SK-N-SH (cell line): ENCODE results near the gene CCRL2. TPM values are rescaled to one million over a fixed set of nuclear protein-coding genes. Genes with fewer than 3 reads are reported as not detected.
"Not testable (repeated sequence)": the region's sequence is repeated elsewhere in the genome, so short reads cannot be mapped to it uniquely, and the experiment has no call there.

Experiments used
- CTCF ChIA-PET: fragments of 300-600, 350-600 bp; formaldehyde crosslinking; extraction: SDS; loops from one replicate; lab custom pipeline; 2021; lab: Yijun Ruan, JAX
- POLR2A ChIA-PET: fragments of 350-600 bp; sonication (Branson Sonifier 250); formaldehyde crosslinking; extraction: SDS; loops from one replicate; lab custom pipeline; 2020; ENCODE audit warnings: antibody characterized with exemption, inconsistent platforms; lab: Yijun Ruan, JAX
- DNase-seq: peaks from one replicate; pipeline ENCODE4 v3.0.0; 2012
- H2AFZ ChIP-seq: fragments of 200-600 bp; sonication (generic); 2 replicates; pipeline ENCODE4 v1.8.1; 2016; ENCODE audit warnings: antibody characterized with exemption, mild to moderate bottlenecking, low read depth
- H3F3A ChIP-seq: fragments of 200-600 bp; sonication (generic); replicated peaks from 2 replicates; pipeline ENCODE3; 2016; ENCODE audit warnings: antibody characterized with exemption, mild to moderate bottlenecking; ENCODE audit not compliant: insufficient read depth
- H3K27ac ChIP-seq, 2 experiments: fragments of 200-500 bp in 1 of 2; fragments of 200-600 bp in 1 of 2; sonication (Bioruptor generic) in 1 of 2; sonication (generic), shearing (Covaris generic) in 1 of 2; 2 replicates each; pipeline versions ENCODE4 v1.5.1 to v1.6.1; 2014 to 2016; ENCODE audit warnings: low read depth in 2 of 2, inconsistent platforms in 1 of 2, low read length in 1 of 2, mild to moderate bottlenecking in 1 of 2, mixed read lengths in 1 of 2
- H3K27me3 ChIP-seq: fragments of 200-600 bp; sonication (generic), shearing (Covaris generic); 2 replicates; pipeline ENCODE4 v1.6.1; 2016; ENCODE audit warnings: mixed run types; ENCODE audit not compliant: insufficient read depth
- H3K36me3 ChIP-seq, 2 experiments: fragments of 200-500 bp in 1 of 2; fragments of 200-600 bp in 1 of 2; sonication (Bioruptor generic) in 1 of 2; sonication (generic) in 1 of 2; replicated peaks in 1 of 2; 2 replicates each; pipeline versions ENCODE3 to v1.5.1; 2014 to 2016; ENCODE audit warnings: low read length in 1 of 2, mild to moderate bottlenecking in 1 of 2; ENCODE audit not compliant: insufficient read depth in 2 of 2, control insufficient read depth in 1 of 2
- H3K4me1 ChIP-seq, 2 experiments: fragments of 200-500 bp in 1 of 2; fragments of 200-600 bp in 1 of 2; sonication (Bioruptor generic) in 1 of 2; sonication (generic), shearing (Covaris generic) in 1 of 2; 2 replicates each; pipeline versions ENCODE4 v1.5.1 to v1.6.1; 2014 to 2016; ENCODE audit warnings: low read depth in 1 of 2, low read length in 1 of 2, mixed run types in 1 of 2; ENCODE audit not compliant: insufficient read depth in 2 of 2, control insufficient read depth in 1 of 2
- H3K4me2 ChIP-seq: fragments of 200-600 bp; sonication (generic), shearing (Covaris generic); 2 replicates; pipeline ENCODE4 v1.6.1; 2017; ENCODE audit warnings: mixed run types
- H3K4me3 ChIP-seq, 2 experiments: fragments of 200-500 bp in 1 of 2; fragments of 200-600 bp in 1 of 2; sonication (Bioruptor generic) in 1 of 2; sonication (generic), shearing (Covaris generic) in 1 of 2; 2 replicates each; pipeline versions ENCODE4 v1.5.1 to v1.8.1; 2014 to 2016; ENCODE audit warnings: low read depth in 2 of 2, inconsistent platforms in 1 of 2, low read length in 1 of 2, mild to moderate bottlenecking in 1 of 2, mixed read lengths in 1 of 2, moderate library complexity in 1 of 2
- H3K79me2 ChIP-seq: fragments of 200-600 bp; sonication (generic); 2 replicates; pipeline ENCODE4 v1.8.1; 2017; ENCODE audit warnings: mild to moderate bottlenecking; ENCODE audit not compliant: insufficient read depth
- H3K9ac ChIP-seq: fragments of 200-600 bp; sonication (generic); 2 replicates; pipeline ENCODE4 v1.6.1; 2017; ENCODE audit warnings: mixed run types
- H3K9me2 ChIP-seq: fragments of 200-600 bp; sonication (generic); 2 replicates; pipeline ENCODE4 v1.6.1; 2017; ENCODE audit warnings: mixed run types
- H3K9me3 ChIP-seq: fragments of 200-600 bp; sonication (generic); 2 replicates; pipeline ENCODE4 v1.6.1; 2017; ENCODE audit warnings: mixed run types, mild to moderate bottlenecking, moderate library complexity
- H4K20me1 ChIP-seq: fragments of 200-600 bp; sonication (generic); 2 replicates; pipeline ENCODE4 v1.6.1; 2017; ENCODE audit warnings: mild to moderate bottlenecking, mixed run types; ENCODE audit not compliant: insufficient read depth
- JUND ChIP-seq: IDR thresholded peaks from 2 replicates; pipeline ENCODE4 v1.4.0; 2012
- RCOR1 ChIP-seq: fragments of 150-350 bp; IDR thresholded peaks from 2 replicates; pipeline ENCODE4 v1.6.1; 2017; ENCODE audit warnings: antibody characterized with exemption, low read length
- WGBS: methylation state at CpG from one replicate; pipeline ENCODE4 v1.1.6; 2017; ENCODE audit warnings: low lambda C conversion rate; 5-methylcytosine and 5-hydroxymethylcytosine counted together
- polyA plus RNA-seq, 3 experiments: library from polyadenylated mRNA; depleted of rRNA; stranded (reverse); fragments of >200 nt; gene quantifications; 2 replicates each; pipeline ENCODE4 v1.2.3, GENCODE V29; 2012
- TF ChIP-seq, protein P1 (sequence below): IDR thresholded peaks from 2 replicates; pipeline ENCODE4; 2012

Gene CCRL2
- polyA plus RNA-seq, 1 of the 3 experiments (the other 2 are of a cell fraction): not detected

DNA sequence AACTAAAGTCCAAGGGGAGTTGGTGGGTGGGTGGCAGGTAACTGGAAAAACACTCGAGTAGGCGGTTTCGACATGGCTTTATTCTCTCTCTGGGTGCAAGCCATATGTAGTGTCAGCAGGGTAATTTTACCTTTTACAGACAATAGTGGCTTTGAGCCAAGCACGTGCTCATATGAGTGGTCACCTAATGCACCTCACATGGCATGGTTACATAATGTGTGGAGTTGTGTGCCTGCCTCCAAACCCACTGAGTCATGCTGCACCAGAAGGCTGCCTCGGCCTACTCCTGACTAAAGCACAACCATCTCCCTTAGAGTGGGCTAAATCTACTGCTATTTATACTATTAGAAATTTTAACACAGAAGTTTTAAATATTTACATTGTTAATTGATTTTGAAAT is 16.5 kb downstream of the CCRL2 start:
- H4K20me1 ChIP-seq: no peaks in the 10 kb centered on the region
- ChIA-PET POLR2A (no interaction called here), CTCF (interaction anchor here (1.5 to 1.7 kb wide), 2 partner anchors 22 to 26 kb away, joined by 3 to 12 read pairs; no protein-coding TSS in a partner anchor)
- TF ChIP-seq JUND: no peak
- TF ChIP-seq, protein P1, sequence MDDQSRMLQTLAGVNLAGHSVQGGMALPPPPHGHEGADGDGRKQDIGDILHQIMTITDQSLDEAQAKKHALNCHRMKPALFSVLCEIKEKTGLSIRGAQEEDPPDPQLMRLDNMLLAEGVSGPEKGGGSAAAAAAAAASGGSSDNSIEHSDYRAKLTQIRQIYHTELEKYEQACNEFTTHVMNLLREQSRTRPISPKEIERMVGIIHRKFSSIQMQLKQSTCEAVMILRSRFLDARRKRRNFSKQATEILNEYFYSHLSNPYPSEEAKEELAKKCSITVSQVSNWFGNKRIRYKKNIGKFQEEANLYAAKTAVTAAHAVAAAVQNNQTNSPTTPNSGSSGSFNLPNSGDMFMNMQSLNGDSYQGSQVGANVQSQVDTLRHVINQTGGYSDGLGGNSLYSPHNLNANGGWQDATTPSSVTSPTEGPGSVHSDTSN: no peak
- no peak for TF ChIP-seq RCOR1
- H3K9me2 ChIP-seq: no peaks in the 10 kb centered on the region
- WGBS: 40% methylated on average over 5 of the region's 5 CpGs
- H3K36me3 ChIP-seq: no peaks in the 10 kb centered on the region
- H3K9ac ChIP-seq: no peak overlapping the region
- H3F3A ChIP-seq: no peaks in the 10 kb centered on the region
- H3K27ac ChIP-seq: no peak overlapping the region
- H2AFZ ChIP-seq: no peak overlapping the region
- no peaks in the 10 kb centered on the region for H3K27me3 ChIP-seq
- no peaks in the 10 kb centered on the region for H3K9me3 ChIP-seq
- DNase-seq: no peak
- no peaks in the 10 kb centered on the region for H3K4me1 ChIP-seq
- H3K4me2 ChIP-seq: no peak overlapping the region
- H3K79me2 ChIP-seq: no peaks in the 10 kb centered on the region
- no peak overlapping the region for H3K4me3 ChIP-seq

DNA sequence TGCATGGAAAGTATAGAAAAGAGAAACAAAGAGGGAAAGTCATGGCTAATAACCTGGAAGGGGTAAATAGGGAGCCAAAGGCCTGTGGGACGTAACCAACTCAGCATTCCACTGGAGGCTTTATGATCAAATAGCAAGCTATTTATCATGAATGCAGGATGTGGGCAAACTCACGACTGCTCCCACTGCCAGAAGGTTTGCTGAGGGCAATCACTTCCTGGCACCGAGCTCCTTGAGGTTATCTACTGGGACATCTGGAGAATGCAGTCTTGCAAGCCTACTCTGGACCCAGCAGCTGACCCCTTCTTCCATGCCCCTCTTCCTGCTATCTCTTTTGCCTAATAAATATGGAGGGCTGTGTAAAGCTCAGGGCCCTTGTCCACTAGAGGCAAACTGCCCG is 19.4 kb downstream of the CCRL2 start:
- H3K9me2 ChIP-seq, POLR2A ChIA-PET, H3K4me2 ChIP-seq, H3F3A ChIP-seq, H2AFZ ChIP-seq, H3K9ac ChIP-seq, H3K9me3 ChIP-seq, H3K79me2 ChIP-seq, H3K4me3 ChIP-seq, H3K27ac ChIP-seq, H3K4me1 ChIP-seq, DNase-seq, H4K20me1 ChIP-seq, H3K36me3 ChIP-seq, H3K27me3 ChIP-seq: not testable (repeated sequence)
- 39% methylated on average over 4 of the region's 4 CpGs for WGBS
- CTCF ChIA-PET: interaction anchor here (1.1 kb wide), 1 partner anchor 62 kb away, joined by 5 read pairs; no protein-coding TSS in a partner anchor

DNA sequence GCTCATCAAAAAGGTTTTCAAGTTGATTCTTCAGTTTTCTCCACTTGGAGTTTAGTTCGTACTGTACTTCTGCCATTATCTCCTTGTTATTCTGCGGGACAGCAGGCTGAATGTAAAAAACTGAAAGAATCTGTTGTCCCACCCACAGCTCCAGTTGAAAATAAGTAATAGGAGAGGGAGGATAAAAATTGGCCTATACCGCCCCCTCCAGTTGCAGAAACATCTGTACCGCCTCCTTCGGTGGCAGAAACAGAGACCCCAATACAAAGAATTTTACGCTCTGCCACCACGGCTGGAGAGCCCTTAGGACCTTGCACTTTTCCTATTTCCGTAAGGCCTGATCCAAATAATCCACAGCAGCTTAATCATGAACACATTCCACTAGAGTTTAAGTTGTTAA is 20.3 kb downstream of the CCRL2 start:
- not testable (repeated sequence) for H3K9me2 ChIP-seq, DNase-seq
- WGBS: 70% methylated on average over 8 of the region's 8 CpGs

More for the DNA sequence above, 20.3 kb downstream of the CCRL2 start:
- H3K36me3 ChIP-seq, POLR2A ChIA-PET, H4K20me1 ChIP-seq, H3K27ac ChIP-seq, H3K27me3 ChIP-seq, H3K4me2 ChIP-seq, H3K9ac ChIP-seq, H2AFZ ChIP-seq, H3K79me2 ChIP-seq, H3F3A ChIP-seq, H3K4me1 ChIP-seq, H3K9me3 ChIP-seq, H3K4me3 ChIP-seq: not testable (repeated sequence)
- CTCF ChIA-PET: interaction anchor here (1.0 to 1.1 kb wide), 2 partner anchors 9 to 62 kb away, joined by 3 to 5 read pairs; no protein-coding TSS in a partner anchor
